NCI-H748 treated with DMSO at 0.1 percent for 48 hours (cell line): ENCODE data around the gene SESN3.
A peak's percentile ranks its signal among the peaks of the same experiment; 100 is the strongest.
"Not testable (repeated sequence)": the region's sequence is repeated elsewhere in the genome, so short reads cannot be mapped to it uniquely, and the experiment has no call there.

Experiments used
- DNase-seq: peaks from one replicate; lab custom pipeline; 2025; lab: John Stamatoyannopoulos, UW

SESN3 gene

DNA sequence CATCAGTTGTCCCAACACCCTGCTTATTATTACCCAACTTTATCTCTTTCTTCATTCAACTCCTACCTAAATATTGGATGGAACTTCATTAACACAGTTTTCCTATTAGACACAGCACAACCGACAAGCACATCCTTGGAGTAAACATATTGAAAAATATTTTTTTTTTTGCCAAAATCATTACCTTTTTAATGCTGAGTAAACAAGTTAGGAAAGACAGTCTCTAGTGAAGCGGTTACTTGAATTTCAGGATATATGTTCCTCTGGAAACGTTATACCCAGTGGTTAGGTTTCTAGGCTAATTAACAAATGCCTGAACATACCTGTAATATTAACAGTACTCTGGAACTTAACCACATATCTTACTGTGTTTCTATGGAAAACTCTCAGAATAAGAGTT lies 11.4 kb downstream of the SESN3 start:
- DNase-seq, result no peak

GRCh38 chr11:95218149-95218548 lies 12.9 kb downstream of the SESN3 start:
- DNase-seq, result no peak

GRCh38 chr11:95212609-95213008 lies 18.4 kb downstream of the SESN3 start:
- DNase-seq, result no peak

DNA sequence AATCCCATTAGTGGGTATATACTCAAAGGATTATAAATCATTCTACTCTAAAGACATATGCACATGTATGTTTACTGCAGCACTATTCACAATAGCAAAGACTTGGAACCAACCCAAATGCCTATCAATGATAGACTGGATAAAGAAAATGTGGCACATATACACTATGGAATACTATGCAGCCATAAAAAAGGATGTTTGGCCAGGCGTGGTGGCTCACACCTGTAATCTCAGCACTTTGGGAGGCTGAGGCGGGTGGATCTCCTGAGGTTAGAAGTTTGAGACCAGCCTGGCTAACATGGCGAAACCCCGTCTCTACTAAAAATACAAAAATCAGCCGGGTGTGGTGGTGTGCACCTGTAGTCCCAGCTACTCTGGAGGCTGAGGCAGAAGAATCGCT lies 21.5 kb downstream of the SESN3 start:
- not testable (repeated sequence) for DNase-seq

- no peak for DNase-seq
These were observed 30.1 kb downstream of the SESN3 start for GRCh38 chr11:95200781-95201457.

DNA sequence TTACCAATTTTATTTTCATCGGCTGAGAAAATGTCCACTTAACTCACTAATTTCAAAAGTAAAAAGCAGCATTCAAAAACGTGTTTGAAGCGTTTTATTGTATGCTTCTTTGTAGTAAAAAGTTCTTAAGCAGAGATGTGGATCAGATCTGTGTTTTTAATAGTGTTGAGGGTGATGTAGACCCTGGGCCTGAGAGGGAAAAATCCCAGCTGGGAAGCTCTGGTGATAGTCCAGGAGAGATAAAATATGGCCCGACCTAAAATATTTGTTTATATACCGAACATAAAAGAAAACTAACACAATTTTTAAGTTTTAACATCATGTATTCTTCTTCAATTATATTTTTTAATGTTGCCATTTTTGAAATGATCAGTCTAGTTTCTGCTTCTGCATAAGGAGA lies 35.2 kb downstream of the SESN3 start:
- DNase-seq, result no peak

DNA sequence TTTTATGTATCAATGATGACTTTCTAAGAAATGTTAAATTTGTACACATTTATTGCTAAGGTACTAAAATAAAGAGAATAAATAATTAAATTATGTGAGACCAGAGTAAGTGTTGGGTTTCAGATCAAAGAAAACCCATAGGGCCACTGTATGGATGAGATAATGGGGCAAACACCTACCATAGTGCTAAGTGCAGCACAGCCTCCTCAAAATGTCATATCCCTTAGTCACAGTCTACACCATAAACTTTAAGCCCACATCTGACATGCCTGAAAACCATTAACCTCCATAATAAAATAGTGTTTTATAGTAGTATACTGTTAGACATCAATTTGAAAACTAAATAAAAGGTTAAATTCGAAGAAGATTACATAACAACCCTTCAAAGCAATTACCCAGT lies 37.5 kb downstream of the SESN3 start:
- no peak for DNase-seq

DNA sequence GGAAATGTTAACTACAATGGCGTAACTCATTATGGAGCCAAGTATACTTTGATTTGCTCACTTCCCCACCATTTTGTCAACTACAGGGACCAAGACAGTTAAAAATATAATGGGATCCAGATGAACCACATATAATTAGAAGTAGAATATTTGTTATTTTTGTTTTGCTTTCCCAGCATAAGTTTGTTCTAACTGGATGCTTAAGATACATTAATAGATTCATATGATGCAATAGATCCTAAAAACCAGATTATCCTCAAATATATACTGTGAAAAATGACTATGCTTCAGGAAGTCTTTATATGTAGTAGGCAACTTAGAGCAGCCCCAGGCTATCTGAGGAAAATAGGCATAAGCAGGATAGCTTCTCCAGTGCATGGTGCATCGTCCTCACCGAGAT lies 38.3 kb downstream of the SESN3 start:
- DNase-seq, result no peak

- DNase-seq, result no peak
These were observed 43.3 kb downstream of the SESN3 start for GRCh38 chr11:95187723-95188122.

DNA sequence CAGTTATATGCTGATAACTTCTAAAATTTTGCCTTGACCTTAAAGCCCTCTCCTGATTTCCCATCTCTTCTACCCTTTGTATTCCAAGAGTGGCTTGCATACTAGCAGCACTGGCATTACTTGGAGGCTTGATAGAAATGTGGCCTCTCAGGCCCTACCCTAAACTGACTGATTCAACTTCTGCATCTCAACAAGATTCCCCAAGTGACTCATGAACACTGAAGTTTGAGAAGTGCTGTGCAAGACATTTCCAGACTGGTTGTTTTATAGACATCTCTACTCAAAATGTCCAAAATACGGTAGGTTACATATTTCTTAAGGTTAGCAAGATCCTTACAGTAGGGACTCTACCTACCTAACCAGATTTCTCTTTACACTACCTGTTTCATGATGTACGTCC lies 48.6 kb downstream of the SESN3 start:
- DNase-seq, result no peak

DNA sequence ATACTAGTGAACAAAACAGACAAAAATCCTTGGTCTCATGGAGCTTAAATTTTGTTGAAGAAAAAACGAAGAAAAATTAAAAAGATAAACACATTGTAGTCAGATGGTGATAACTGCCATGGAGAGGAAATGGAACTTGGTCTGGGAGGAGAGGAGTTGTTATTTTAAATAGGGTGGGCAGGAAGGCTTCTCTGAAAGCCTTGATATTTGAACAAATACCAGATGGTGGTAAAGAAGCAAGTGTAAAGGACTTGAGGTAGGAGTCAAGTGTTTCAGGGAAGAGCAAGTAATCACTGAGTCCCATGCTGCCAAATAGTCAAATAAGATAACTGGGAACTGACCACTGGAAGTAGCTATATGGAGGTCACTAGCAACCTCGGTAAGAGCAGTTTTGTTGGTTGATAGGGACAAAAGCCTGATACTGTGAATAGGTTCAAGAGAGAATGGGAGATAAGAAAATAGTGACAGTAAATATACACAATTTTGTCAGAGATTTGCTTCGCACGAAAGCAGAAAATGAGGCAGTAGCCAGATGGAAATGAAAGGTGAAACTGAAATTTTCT lies 55.1 kb downstream of the SESN3 start:
- DNase-seq, result no peak

GRCh38 chr11:95170294-95170693 lies 60.7 kb downstream of the SESN3 start:
- no peak for DNase-seq

- no peak for DNase-seq
These were observed 64.2 kb downstream of the SESN3 start for GRCh38 chr11:95166781-95167180.

DNA sequence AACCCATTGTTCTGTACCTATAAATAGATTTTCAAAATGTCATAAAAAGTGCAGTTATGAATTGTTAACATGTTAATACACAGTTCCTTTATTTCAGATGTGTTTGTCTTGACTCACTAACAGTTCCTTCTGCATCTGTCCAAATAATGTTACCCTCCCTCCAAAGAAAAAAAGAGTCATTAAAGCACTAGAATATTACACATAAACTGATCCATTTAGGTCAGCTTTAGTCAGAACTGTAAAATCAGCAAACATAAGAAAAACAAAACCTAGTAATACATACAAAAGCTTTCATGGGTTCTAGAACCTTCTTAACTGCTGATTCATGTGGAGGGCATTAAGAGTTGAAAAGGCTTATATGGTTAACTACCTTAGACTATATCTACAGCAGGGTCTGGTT lies 65.4 kb downstream of the SESN3 start:
- no peak for DNase-seq

DNA sequence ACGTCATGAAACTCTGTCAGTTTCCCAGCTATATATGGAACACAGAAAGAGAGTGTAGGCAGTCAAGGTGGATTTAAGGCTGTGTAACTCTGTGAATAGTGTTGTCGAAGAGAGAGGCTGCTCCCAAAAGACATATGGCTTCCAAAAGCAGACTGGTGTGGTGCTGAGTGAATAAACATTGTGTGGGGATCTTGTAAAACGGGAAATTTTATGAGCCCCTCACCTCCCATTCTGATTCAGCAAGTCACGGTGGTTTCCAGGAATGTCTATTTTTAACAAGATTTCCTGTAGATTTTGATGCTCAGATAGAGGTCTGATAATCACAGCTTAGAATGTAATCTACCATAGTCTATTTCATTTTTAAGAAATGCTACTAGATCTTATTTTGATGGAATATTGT lies 67.9 kb downstream of the SESN3 start:
- no peak for DNase-seq

DNA sequence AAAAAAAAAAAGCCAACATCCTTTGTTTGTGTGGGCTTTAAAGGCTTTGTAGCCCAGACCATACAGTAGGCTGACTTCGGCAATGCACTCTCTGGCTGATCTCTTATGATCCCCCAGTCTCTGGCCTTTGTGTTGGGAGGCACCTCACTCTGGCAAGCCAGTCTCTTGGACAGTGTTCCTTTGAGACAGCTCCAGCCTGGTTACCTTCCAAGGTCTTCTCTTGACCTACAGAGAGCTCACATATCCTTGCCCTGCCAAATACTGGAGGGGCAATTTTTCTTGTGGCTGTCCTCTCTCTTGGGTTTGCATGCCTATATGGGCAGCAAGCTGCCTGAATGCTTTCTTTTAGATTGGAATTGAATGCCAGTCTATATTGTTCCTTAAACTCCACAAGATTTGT lies 69.8 kb downstream of the SESN3 start:
- DNase-seq, result no peak

DNA sequence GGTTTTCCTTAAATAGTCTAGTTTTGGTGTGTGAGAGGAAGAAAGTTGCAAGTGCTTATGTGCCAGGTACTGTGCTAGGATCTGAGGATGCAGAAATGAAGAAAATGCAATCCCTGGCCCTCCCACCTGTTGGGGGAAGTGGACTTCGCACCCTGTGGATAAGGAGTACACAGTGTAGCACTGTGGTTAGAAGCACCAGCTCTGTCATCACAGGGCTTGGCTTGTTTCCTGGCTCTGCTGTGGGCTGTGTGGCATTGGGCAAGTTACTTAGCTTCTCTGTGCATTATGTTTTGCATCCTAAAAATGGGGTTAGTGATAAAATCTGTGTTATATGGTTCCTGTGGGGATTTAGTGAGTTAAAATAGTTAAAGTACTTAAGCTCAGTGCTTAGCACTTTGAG lies 73.2 kb downstream of the SESN3 start:
- no peak for DNase-seq

- DNase-seq, result no peak
These were observed 74.0 kb downstream of the SESN3 start for GRCh38 chr11:95156916-95157541.

- no peak for DNase-seq
These were observed 74.8 kb downstream of the SESN3 start for GRCh38 chr11:95156133-95156721.

DNA sequence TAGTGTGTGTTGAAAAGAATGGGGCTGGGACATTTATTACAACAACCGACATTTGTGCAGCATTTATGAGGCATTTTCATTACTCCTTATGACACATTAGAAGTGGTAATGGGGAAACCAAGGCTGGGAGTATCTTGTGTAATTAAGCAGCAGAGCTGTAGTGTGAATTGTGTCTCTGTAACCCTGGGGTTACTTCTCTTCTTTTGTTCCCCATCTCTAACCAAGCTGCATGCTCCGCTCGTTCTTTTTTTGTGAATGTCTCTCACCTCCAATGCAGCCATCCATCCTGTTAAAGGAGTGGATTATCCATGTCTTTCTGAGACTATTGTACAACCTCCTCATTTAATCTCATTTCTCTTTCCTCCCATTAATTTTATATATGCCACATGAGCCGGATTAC lies 75.6 kb downstream of the SESN3 start:
- no peak for DNase-seq

DNA sequence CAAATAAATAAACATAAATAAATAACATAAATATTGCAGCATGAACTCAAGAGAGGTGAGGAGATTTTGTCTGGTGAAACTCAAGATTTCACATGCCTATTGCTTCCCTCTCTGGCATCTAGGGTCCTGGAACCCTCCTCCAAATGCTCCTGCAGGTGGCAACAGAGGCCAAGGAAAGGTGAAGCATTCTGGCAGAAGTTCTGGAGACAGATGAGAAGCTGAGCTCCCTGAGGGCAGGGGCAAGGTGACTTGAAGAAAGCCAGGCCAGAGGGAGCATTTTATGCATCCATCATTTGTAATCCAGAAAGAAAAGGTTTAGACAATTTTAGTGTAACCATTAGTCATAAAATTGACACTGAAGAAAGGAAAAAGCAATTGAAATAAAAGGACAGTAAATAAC lies 76.5 kb downstream of the SESN3 start:
- peak; percentile 4 for DNase-seq

DNA sequence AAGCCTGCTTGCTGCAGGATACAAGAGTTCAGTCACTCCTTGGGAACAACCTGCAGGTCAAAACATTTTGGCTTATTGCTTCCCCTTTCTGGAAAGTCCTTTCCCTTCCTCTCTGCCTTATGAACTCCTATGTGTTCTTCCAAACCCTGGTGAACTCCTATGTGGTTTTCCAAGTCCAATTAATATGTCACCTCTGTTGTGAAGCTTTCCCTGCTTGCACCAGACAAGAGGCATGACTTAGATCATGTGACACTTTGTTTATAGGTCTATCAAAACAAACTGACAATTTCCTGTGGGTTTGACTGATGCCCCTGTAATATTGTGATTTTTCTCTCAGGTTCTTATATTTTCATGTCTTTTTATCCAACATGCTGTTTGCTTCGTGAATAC lies 77.2 kb downstream of the SESN3 start:
- no peak for DNase-seq
